Measurements from ENCODE around the gene UIMC1.
"Not testable (repeated sequence)": the region's sequence is repeated elsewhere in the genome, so short reads cannot be mapped to it uniquely, and the experiment has no call there.

The UIMC1 gene

GRCh38 chr5:177006265-177006972 is at the start of gene UIMC1:
Gene UIMC1, minus strand, starts transcription at chr5:177006779. Its CDS starts 24,164 bp downstream, at chr5:176982615.
- DNase-seq (ENCODE audit: low read depth): peak; percentile 66

- no peak for DNase-seq (ENCODE audit: low read depth)
Measured at GRCh38 chr5:177049285-177049684, 42.7 kb upstream of the UIMC1 start.

GRCh38 chr5:177048531-177048930 is 42.0 kb upstream of the UIMC1 start:
- DNase-seq (ENCODE audit: low read depth): not testable (repeated sequence)

GRCh38 chr5:177045631-177046030 is 39.1 kb upstream of the UIMC1 start:
- no peak for DNase-seq (ENCODE audit: low read depth)

DNA sequence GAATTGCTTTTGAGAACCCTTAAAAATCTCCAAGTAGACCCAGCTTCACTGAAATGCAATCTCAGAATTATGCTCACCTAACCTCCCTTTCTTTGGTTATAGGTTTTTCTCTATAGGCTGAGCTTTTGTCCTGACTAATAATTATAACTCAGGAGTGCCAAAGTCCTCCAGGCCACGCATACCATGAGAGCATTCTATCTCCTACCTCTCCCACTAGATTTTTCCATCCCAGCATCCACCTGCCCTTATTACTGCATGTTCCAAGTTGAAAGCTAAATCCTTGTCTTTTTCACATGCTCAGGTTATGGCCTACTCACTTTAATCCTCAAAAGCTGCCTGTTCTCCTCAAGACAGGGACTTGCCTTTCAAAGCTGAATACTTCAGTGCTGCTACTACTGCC is 38.1 kb upstream of the UIMC1 start:
- no peak for DNase-seq (ENCODE audit: low read depth)

- DNase-seq (ENCODE audit: low read depth): no peak
Measured at GRCh38 chr5:177043958-177044357, 37.4 kb upstream of the UIMC1 start.

DNA sequence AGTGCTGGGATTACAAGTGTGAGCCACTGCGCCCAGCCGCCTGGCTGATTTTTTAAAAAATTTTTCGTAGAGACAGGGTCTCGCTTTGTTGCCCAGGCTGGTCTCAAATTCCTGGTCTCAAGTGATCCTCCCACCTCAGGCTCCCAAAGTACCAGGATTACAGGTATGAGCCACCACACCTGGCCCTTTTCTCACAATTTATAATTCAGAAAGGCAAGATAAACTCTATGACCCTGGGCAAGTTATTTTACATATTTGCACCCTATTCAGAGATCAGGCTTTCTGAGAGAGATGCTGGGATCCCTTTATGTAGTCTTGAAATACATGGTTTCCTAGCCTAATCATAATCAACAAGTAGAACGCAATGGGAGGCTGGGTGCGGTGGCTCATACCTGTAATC is 36.5 kb upstream of the UIMC1 start:
- no peak for DNase-seq (ENCODE audit: low read depth)

DNA sequence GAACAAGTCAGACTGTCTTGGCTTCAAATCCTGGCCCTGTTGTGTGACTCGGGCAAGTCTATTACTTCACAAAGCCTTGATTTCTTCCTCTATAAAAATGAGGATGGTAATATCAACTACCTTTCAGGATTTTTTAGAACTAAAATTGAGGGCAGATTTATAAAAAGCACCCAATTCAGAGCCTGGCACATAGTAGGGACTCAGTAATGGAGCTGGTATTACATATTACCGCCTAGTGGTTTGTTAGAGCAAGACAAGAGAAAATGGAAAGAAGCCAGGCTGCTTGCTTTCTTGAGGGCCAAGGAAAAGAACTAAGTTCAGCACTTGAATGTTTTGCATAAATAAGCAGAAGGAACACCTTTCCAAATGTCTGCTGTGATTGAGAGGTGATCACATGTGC is 35.4 kb upstream of the UIMC1 start:
- DNase-seq (ENCODE audit: low read depth): no peak

DNA sequence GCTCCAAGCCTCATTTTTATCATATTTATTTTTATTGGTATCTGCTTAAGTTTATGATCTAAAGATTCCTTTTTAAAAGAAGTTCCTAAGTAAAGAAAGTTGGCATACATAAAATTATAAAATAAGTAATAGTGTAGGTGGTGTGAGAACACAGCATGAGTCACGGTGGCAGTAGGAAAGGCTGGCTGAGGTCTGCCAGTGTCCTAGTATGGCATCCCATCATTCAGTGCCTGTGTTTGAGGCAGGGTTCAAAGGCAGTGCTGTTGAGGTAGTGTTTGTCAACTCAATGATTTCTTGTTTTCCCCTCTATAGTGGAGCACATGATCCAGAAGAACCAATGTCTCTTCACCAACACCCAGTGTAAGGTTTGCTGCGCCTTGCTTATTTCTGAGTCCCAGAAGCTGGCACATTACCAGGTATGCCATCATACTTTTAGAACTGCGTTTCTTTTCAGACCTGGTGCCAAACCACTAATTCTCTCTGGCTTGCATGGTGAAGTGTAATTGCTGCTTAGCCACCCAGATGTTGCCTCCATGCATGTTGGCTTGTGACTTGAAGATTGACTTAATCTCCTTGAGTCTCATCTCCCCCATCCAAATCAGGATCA is 34.3 kb upstream of the UIMC1 start:
- DNase-seq (ENCODE audit: low read depth): peak; percentile 70

DNA sequence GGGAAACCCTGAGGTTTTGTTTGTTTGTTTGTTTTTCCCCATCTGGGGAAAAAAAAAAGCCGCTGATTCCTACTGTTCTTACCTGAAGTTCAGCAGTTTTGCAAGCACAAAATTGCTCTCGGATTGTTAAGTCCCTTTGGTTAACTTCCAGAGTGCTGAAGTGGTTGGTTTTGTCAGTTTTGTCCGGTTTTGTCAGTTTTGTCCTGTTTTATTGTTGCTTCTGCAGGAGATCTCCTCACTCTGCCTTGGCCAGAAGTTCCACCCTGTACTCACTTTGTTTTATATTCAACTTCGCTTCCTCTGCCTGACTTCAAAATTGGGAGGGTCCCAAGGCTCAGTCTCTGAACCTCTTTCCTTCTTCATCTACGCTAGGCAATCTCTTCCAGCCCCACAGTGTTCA is 30.3 kb upstream of the UIMC1 start:
- DNase-seq (ENCODE audit: low read depth): no peak

- DNase-seq (ENCODE audit: low read depth): no peak
Measured at GRCh38 chr5:177036443-177036842, 29.9 kb upstream of the UIMC1 start.

DNA sequence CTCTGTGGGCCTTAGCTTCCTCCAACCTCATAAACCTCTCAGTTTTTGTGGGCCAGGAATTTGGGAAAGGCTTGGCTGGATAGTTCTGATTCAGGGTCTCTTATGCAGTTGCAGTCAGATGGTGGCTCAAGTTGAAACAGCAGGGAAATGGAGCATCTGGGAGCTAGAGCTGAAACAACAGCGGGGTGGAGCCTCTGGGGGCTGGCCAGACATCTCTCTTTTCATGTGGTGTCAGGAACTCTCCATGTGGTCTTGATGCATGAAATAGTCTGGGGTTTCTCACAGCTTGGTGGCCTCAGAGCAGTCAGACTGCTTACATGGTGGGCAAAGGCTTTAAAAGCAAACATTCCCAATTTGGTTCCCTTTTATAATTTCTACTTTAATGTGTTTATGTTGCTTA is 29.4 kb upstream of the UIMC1 start:
- DNase-seq (ENCODE audit: low read depth): no peak

- no peak for DNase-seq (ENCODE audit: low read depth)
Measured at GRCh38 chr5:177029498-177029897, 22.9 kb upstream of the UIMC1 start.

DNA sequence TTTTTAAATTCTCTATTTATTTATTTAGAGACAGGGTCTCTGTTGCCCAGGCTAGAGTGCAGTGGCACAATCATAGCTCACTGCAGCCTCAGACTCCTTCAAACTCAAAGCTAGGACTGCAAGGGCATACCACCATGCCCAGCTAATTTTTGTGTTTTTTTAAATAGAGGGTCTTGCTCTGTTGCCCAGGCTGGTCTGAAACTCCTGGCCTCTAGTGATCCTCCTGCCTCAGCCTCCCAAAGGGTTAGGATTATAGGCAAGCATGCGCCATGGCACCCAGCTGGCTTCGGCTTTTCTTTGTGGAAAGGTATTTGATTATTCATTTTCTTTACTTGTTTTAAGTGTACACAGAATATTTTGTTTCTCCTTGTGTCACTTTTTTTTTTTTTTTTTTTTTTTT is 21.1 kb upstream of the UIMC1 start:
- DNase-seq (ENCODE audit: low read depth): no peak

GRCh38 chr5:177025101-177025601 is 18.6 kb upstream of the UIMC1 start:
- DNase-seq (ENCODE audit: low read depth): no peak

- DNase-seq (ENCODE audit: low read depth): no peak
Measured at GRCh38 chr5:177024559-177024958, 18.0 kb upstream of the UIMC1 start.

DNA sequence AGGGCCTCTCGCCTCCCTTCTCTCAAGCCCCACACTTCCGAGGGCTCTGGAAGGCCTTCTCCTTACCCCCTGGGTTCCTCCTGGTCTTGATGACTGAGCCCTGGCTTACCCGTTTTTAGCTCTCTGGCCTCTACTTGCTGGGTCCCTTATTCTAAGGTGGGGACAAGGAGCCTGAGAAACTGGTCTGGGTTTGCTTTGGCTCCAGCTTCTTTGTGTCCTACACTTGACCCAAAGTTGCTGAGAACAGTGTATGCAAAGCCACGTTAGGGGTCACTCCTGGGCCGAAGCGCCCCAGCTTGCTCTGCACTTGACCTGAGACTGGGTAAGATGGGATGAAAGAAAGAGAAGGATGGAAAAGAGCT is 16.7 kb upstream of the UIMC1 start:
- DNase-seq (ENCODE audit: low read depth): no peak

DNA sequence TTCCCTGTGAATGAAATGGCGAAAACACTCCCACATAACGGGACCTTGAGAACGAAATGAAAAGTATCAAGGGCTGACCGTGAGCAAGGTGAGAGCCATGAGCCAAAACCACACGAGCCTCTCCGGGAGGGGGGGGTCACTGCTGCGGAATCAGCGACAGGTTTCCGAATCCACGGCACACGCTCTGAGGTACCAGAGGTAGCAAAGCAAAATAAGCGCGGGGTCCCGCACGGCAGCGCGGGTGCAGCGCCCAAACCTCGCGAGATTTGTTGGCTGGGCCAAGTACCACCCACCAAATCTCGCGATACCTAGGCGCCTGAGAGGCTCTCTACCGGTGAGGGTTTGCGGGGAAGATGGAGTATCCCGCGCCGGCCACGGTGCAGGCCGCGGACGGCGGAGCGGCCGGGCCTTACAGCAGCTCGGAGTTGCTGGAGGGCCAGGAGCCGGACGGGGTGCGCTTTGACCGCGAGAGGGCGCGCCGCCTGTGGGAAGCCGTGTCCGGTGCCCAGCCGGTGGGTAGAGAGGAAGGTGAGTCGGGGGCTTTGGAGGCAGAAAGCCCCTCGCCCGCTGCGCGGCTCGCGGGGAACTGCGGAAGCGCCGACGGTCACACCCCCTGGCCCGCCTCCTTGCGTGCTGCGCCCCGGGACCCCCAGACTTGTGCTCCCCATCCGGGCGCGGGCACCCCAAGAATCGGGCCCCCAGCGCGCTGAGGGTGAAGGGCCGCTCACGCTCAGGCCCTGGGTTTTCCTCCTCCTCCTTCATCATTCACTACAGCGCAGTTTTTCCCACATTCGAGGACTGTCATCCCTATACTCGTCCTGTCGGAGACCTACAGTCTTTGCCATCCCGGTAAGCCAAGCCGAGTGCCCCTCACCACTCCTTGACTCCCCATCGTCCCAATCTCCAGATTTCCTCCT is 16.1 kb upstream of the UIMC1 start, which contains the start of gene ZNF346:
Gene ZNF346, plus strand, starts transcription at position 311 of the 917 bp plus-strand sequence. Its CDS starts 43 bp downstream, at position 354.
- peak; percentile 81 for DNase-seq (ENCODE audit: low read depth)

DNA sequence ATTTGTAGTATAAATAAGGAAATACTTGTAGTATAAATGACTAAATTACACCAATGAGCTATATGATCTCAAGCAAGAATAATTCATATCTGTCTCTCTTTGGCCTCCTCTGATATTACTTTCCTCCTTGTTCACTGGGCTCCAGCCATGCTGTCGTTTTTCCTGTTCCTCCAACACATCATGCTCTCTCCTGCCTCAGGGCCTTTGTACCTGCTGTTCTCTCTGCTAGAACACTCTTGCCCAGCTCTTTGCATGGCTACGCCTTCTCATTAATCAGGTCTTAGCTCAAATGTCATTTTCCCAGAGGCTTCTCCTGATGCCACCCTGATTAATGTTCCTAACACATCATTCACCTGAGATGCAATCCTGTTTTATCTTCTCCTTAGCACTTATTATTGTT is 13.5 kb upstream of the UIMC1 start:
- DNase-seq (ENCODE audit: low read depth): no peak

GRCh38 chr5:177018341-177018740 is 11.8 kb upstream of the UIMC1 start:
- no peak for DNase-seq (ENCODE audit: low read depth)

DNA sequence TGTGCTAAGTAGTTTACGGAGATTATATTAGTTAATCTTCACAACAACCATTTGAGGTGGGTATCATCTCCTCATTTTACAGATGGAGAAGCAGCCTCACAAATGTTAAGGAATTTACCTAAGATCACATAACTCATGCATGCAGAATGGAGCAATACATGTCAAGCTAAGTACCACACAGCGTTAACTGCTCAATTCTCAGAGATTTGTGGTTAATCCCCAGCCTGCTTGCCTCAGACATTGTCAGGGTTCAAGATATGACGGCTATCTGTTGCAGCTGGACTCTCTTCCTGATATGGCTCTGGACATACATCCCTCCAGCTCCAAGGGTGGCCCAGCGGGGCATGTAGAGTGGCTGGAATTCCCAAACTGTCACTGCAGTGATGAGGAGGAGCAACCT is 8.6 kb upstream of the UIMC1 start:
- DNase-seq (ENCODE audit: low read depth): no peak

GRCh38 chr5:177010153-177010552 is 3.6 kb upstream of the UIMC1 start:
- DNase-seq (ENCODE audit: low read depth): no peak

DNA sequence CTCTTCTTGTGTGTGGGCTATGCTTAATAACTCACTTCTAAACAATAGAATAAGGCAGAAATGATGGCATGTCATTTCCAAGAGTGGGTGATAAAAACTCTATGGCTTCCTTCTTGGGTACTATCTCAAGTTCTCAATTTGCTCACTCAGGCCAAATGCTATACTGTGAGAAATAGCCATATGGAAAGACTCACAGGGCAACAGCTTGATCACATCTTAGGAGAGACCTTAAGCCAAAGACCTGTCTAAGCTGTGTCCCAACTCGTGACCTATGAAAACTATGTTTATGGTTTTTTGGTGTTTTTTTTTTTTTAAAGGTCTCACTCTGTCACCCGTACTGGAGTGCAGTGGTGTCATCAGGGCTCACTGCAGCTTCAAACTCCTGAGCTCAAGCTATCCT is 2.1 kb upstream of the UIMC1 start:
- DNase-seq (ENCODE audit: low read depth): no peak
